ENCODE data around the gene STEEP1.
A peak's percentile ranks its signal among the peaks of the same experiment; 100 is the strongest.

STEEP1 gene

DNA sequence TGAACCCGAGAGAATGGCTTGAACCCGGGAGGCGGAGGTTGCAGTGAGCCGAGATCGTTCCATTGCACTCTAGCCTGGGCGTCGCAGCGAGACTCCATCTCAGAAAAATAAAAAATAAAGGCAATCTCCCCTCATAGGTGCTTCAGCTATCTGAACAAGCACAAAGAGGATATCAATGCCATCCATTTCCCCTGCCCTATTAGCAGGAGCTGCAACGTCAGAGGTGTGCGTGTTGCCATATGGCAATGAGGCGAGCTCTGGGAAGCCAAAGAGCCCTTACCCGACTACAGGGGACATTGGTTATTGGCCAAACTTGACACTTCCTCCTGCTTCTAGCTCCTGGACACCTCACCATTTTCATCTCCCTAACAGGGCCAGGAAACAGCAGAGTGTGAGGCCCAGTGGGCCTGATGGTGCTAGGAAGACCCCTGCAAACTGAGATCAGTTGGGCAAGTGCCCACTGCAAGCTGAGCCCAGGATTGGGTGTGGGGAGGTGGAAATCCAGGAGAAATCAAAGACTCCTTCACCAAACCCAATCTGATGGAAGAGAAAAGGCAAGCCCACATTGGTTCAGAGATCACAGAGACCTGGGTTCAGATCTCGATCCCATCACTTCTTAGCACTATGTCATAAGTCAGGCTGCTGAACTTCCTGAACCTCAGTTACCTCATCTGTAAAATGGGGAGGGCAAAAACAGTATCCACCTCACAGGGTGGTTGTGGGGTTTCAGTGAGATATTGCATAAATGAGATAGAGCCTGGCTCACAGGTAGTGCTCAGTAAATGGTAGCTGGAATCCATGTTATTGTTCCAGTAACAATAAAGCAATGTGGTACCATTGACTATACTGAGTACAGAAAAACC lies 75.8 kb downstream of the STEEP1 start:
- Histone ChIP-seq H3K36me3 (ENCODE audit: control insufficient read depth, low read length) (no peaks in the 10 kb centered on the region), H3K27ac (ENCODE audit: low read depth, low read length) (no peak overlapping the region), H3K9me3 (ENCODE audit: control insufficient read depth, insufficient read depth, low read length) (no peaks in the 10 kb centered on the region), H3F3A (ENCODE audit: control insufficient read depth, insufficient read depth) (no peaks in the 10 kb centered on the region), H3K4me2 (ENCODE audit: low read length) (no peak overlapping the region), H3K79me2 (ENCODE audit: control insufficient read depth, low read length) (no peaks in the 10 kb centered on the region), H3K4me3 (ENCODE audit: low read length) (no peak overlapping the region), H3K9me2 (replicated peaks; ENCODE audit: control insufficient read depth, low read length) (no peaks in the 10 kb centered on the region), H3K4me1 (ENCODE audit: control insufficient read depth, low read length) (no peaks in the 10 kb centered on the region), H3K27me3 (ENCODE audit: control insufficient read depth, low read length) (no peaks in the 10 kb centered on the region), H4K20me1 (ENCODE audit: control insufficient read depth, insufficient read depth, low read depth, low read length) (no peaks in the 10 kb centered on the region)
- TF ChIP-seq, protein P1, sequence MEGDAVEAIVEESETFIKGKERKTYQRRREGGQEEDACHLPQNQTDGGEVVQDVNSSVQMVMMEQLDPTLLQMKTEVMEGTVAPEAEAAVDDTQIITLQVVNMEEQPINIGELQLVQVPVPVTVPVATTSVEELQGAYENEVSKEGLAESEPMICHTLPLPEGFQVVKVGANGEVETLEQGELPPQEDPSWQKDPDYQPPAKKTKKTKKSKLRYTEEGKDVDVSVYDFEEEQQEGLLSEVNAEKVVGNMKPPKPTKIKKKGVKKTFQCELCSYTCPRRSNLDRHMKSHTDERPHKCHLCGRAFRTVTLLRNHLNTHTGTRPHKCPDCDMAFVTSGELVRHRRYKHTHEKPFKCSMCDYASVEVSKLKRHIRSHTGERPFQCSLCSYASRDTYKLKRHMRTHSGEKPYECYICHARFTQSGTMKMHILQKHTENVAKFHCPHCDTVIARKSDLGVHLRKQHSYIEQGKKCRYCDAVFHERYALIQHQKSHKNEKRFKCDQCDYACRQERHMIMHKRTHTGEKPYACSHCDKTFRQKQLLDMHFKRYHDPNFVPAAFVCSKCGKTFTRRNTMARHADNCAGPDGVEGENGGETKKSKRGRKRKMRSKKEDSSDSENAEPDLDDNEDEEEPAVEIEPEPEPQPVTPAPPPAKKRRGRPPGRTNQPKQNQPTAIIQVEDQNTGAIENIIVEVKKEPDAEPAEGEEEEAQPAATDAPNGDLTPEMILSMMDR (IDR thresholded peaks at IDR 0.05; ENCODE audit: low read depth, low read length, poor library complexity, severe bottlenecking), result no peak
- TF ChIP-seq EZH2phosphoT487 (IDR thresholded peaks at IDR 0.05; ENCODE audit: borderline replicate concordance, low read length), result no peak

GRCh38 chrX:119488749-119489148 lies 76.5 kb downstream of the STEEP1 start:
- H3K4me1 ChIP-seq (ENCODE audit: control insufficient read depth, low read length), result no peaks in the 10 kb centered on the region
- H3K27ac ChIP-seq (ENCODE audit: low read depth, low read length), result no peak overlapping the region
- H3K27me3 ChIP-seq (ENCODE audit: control insufficient read depth, low read length), result no peaks in the 10 kb centered on the region
- no peak overlapping the region for H3K4me2 ChIP-seq (ENCODE audit: low read length)
- no peaks in the 10 kb centered on the region for H3K36me3 ChIP-seq (ENCODE audit: control insufficient read depth, low read length)
- H3K9me3 ChIP-seq (ENCODE audit: control insufficient read depth, insufficient read depth, low read length), result no peaks in the 10 kb centered on the region
- H3K9me2 ChIP-seq (replicated peaks; ENCODE audit: control insufficient read depth, low read length), result no peaks in the 10 kb centered on the region
- H4K20me1 ChIP-seq (ENCODE audit: control insufficient read depth, insufficient read depth, low read depth, low read length), result no peaks in the 10 kb centered on the region
- H3F3A ChIP-seq (ENCODE audit: control insufficient read depth, insufficient read depth), result no peaks in the 10 kb centered on the region
- no peak for TF ChIP-seq EZH2phosphoT487 (IDR thresholded peaks at IDR 0.05; ENCODE audit: borderline replicate concordance, low read length)
- TF ChIP-seq, protein P1 (IDR thresholded peaks at IDR 0.05; ENCODE audit: low read depth, low read length, poor library complexity, severe bottlenecking), result peak; percentile 62
- no peaks in the 10 kb centered on the region for H3K79me2 ChIP-seq (ENCODE audit: control insufficient read depth, low read length)
- no peak overlapping the region for H3K4me3 ChIP-seq (ENCODE audit: low read length)
